ENCODE data around the gene REL.
"Not testable (repeated sequence)": the region's sequence is repeated elsewhere in the genome, so short reads cannot be mapped to it uniquely, and the experiment has no call there.

The REL gene

GRCh38 chr2:60881047-60881932, at the start of gene REL:
REL (plus strand) TSS chr2:60881574; CDS start chr2:60881841, 267 bp downstream.
- DNase-seq = peak; percentile 61

DNA sequence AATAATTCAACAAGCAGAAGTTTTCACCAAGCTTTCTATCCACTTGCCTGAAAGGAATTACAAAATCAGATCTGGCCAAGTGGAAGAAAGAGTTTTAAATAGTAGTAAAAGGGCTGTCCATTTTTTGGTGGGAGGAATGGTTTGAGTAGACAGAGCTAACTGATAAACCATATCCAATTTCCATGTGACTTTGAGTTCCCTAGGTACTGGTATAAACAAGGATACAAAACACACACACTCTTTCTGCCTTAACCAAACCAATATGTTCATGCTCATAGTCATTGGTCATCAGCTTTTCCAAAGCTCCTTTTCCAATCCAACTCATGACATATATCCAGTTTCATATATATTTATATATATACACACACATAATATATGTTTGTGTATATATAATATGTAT, 49.5 kb upstream of the REL start:
- DNase-seq = no peak

DNA sequence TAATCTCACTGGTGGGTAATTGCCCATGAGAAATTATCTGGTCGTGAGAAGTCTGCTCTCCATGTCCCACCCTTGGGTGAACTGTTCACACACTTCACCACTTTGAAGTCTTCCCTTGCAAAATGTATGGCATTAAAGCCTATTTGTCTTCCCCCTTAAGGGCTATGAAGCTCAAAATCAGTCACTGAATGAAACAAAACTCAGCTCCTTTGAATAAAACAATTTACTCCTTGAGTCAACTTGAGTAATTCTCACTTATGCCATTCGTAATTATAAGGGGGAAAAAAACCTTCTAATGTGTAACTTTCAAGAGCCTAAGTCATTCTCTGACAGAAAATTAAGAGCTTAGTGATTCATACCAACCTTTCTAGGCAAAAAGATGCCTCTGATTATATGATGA, 48.8 kb upstream of the REL start:
- no peak for DNase-seq

DNA sequence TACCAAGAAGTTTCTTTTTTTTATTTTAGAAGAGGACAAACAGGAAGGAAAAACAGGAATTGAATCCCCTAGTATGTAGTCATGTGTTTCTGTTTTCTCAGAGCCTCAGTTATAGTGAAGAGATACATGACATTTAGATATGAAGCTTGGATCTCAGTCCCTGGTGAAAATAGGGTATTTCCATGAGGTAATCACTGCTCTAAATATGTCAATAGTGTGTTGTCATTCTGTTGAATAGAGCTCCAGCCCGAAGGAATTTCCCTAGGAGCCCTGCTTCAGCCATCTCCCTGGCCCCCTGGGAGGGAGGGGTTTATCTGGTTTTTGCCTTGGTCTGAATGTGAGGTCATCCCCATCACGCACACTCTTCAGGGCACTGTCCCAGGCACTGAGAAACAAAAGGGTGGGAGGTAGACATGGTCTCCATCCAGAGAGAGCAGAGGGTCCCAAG, 47.1 kb upstream of the REL start:
- no peak for DNase-seq

GRCh38 chr2:60836491-60836890, 44.9 kb upstream of the REL start:
- no peak for DNase-seq

- no peak for DNase-seq
These were observed 44.3 kb upstream of the REL start for GRCh38 chr2:60837123-60837522.

DNA sequence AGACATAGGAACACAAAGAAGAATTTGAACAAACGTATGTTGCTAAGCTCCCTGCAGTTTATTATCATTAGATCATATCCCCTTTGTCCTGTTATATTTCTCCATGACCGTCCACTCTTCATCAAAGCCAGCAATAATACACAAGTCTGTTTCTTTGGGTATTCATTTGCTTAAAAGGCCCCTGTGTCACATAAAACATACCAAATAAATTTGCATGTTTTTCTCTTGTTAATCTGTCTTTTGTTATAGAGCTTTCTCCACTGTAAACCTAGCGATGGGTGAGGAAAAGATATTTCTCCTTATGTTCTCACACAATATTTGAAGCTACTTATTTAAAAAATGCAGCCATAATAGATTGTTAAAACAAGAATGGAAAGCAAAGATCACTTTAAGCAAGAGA, 42.9 kb upstream of the REL start:
- no peak for DNase-seq

DNA sequence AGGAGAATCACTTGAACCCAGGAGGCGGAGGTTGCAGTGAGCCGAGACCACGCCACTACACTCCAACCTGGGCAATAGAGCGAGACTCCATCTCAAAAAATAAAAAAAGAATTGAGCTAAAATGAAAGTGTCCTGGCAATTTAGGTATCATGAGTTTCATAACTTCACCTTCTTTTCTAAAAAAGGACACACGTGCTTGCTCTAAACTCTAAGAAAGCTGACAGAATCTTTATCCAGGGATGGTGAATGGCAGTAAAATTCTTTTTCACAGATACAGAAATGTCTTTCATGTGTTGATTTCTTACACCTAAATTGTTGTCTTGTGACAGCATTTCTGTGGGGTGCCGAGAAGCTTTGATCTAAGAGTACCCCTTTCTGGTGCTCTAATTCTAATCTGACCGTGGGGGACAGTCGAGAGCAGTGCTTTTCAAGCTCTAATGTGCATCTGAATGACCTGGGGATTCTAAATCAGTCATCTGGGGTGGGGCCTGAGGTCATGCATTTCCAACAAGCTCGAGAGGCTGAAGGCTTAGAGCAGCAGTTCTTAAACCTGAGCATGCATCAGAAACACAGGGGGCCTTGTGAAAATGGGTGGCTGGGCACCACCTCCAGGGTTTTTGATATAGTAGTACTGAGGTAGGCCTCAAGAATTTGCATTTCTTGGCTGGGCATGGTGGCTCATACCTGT, 42.1 kb upstream of the REL start:
- DNase-seq = no peak

DNA sequence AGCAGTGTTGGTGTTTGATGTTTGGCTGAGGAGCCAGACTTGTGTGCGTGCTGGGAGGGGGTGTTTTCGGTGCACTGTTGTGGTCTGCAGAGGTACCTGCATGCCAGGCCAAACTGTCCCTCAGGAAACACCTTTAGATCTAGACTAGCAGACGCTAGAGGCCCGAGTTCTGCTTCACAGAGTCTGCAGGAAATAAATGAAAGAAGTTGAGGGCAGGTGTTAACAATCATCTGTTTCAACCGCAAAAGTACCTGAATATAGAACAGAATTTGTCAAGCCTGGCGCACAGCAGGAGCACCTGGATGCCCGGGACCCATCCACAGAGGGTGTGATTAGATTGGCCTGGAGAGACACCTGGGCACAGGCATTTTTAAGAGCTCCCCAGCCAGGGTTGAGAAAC, 40.5 kb upstream of the REL start:
- no peak for DNase-seq

DNA sequence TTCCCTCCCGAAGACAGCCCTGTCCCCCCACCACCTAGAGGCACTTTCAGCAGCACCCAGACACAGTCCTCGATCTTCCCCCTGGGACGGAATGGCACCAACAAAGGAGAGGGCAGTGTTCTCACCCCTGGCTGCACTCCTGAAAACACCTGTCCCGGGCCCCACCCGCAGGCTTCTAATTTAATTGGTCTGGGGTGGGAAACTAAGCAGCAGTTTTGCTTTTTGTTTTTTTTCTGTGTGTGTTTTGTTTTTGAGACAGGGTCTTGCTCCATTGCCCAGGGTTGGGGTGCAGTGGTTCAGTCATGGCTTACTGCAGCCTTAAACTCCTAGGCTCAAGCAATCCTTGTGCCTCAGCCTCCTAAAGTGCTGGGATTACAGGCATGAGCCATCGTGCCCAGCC, 38.4 kb upstream of the REL start:
- no peak for DNase-seq

GRCh38 chr2:60844105-60844504, 37.3 kb upstream of the REL start:
- no peak for DNase-seq

- DNase-seq = no peak
These were observed 33.5 kb upstream of the REL start for GRCh38 chr2:60847854-60848253.

- no peak for DNase-seq
These were observed 32.2 kb upstream of the REL start for GRCh38 chr2:60849187-60849586.

DNA sequence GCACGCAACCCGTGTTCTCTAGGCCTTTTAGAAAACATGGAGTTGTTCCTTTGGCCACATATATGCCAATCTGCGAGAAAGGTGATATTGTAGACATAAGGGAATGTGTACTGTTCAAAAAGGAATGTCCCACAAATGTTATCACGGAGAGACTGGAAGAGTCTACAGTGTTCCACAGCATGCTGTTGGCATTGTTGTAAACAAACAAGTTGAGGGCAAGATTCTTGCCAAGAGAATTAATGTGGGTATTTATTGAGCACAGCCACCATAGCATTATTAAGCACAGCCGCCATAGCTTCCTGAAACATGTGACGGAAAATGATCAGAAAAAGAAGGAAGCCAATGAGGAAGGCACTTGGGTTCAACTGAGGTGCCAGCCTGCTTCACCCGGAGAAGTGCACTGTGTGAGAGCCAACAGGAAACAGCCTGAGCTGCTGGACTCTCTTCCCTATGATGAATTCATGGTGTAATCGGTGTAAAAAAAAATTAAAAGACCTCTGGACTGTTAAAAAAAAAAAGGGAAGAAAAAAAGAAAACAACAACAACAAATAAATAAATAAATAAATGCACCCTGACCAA, 29.0 kb upstream of the REL start:
- DNase-seq = no peak

DNA sequence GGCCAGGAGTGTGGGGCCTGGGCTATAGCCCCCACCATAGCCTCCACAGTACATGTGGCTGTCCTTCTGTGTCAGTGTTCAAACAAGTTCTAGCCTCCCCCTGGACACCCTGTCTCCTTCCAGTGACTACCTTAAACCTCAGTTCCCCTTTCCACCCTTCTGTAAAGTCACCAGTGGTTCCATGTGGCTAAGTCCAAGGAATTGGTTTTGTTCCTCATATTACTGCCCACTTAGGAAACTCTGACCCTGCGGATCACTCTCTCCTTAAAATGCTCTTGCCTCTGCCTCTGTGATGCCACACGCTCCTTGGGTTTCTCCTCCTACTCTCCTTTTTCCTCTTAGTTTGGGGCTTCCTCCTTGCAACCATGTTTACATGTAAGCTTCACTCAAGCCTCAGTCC, 27.8 kb upstream of the REL start:
- DNase-seq = no peak

DNA sequence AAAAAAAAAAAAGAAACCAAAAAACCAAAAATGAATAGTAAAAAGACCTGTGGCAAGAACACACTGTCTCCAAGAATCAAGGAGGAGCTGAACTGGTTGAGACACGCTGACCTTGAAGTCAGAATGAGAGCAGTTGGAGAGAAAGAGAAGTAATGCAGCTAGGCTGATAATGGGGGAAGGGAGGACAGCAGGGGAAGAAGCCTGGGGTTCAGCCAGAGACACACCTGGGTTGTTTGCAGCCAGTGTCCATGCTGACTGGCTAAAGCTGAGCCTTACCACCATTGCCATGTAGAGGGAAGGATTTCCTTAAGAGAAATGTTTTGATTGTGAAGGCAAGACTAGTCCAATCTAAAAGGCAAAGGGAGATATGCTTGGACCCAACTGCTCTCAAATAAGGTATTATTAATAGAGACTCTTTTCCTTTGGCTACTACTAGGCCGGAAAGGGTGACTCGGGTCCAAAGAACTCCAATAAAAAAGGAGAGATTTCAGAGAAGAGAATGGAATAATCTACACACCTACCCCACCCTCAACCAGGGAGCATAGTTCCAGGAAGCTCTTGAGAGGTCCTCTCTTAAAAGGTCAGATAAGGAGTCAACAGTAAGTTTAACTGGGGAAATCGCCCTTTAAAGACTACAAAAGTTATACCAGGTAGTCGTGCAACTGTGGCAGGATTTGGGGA, 25.2 kb upstream of the REL start:
- no peak for DNase-seq

DNA sequence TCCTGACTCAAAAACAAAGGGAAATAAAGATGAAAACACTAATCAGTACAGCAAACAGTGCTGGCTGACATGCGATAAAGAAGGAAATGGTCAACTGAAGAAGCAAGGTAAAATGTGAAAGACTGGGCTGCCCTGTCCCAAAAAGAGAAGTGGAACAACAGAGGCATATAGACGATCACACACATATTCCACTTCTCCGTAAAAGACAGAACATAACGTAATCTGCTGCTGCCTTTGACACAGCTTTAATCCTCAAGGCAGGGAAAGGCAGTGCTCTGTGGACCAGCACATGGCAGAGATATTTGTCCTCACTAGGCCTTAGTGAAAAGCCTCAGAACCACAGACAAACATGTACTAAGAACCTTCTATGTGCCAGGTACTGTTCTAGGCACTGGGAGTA, 24.3 kb upstream of the REL start:
- DNase-seq = no peak

GRCh38 chr2:60858897-60859311, 22.5 kb upstream of the REL start:
- no peak for DNase-seq

DNA sequence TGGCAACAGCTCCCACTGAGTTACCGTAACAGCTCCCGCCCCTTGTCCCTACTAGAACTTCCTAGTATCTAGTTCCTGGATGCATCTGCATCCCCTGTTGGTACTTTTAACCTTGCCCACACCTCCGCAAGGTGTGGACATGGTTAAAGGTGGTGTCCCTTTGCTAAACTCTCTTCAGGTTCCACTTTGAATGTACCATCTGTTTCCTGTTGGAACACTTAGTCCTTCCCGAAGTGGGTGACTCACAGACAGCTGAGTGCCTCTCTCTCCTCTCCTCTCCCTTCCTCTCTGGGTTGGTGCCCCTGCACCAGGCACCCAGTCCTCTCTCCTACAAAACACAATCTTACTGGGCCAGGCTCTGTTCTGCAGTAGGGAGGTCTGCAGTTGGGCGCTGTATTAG, 19.6 kb upstream of the REL start:
- no peak for DNase-seq

GRCh38 chr2:60862642-60863041, 18.7 kb upstream of the REL start:
- DNase-seq = no peak

GRCh38 chr2:60865361-60865760, 16.0 kb upstream of the REL start:
- DNase-seq = not testable (repeated sequence)

GRCh38 chr2:60867007-60867406, 14.4 kb upstream of the REL start:
- DNase-seq = no peak

DNA sequence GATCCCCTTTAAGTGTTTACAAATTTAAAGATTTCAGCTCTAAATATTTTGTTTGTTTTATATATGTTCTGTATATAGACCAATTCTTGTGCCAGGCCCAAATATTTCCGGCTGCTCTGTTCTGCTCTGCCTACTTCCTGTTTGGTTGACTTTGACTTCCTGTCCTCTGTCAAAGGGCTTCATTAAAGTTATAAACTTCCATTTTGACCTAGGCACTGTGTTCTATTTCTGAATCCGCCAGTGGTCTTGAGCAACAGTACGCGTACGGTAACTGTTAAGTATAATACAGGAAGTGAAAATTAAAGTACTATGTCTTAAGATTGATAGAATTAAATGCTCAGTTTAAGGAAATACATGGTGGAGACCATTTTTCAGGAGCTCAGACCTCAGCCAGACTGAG, 13.5 kb upstream of the REL start:
- DNase-seq = no peak

Data from NCI-H1048 (cell line).